ENCODE measurements around the gene PRKAG2. TPM values are rescaled to one million over a fixed set of nuclear protein-coding genes. Genes with fewer than 3 reads are reported as not detected.

PRKAG2 gene
- total and polyA plus RNA-seq, 2 of the 8 experiments (the other 6 are each of a cell fraction or from before 2014, with no cell fraction given): 7.5 to 18.1 TPM

DNA sequence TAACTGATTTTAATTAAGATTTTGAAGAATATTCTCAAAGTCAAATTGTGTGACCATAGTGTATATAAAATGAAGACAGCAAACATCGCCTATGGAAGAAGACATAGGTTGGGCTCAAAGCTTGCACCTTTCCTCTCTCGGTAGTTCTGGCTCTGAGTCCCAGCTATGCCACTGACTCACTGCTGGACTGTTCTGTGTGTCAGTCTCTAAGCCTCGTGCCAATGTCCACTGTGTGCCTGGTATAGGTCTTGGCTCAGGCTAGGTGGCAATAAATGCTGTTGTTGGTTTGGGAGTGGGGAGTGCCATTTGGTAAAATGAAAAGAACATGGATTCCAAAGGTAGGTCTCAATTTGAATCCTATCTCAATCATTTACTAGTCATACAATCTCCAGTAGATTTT is 219.7 kb downstream of the PRKAG2 start:
- TF ChIP-seq HDAC2 (IDR thresholded peaks at IDR 0.05; ENCODE audit: borderline replicate concordance in 1 of 2, low read depth in 2 of 2, low read length in 2 of 2) (no peak), SIX5 (IDR thresholded peaks at IDR 0.05; ENCODE audit: low read depth, low read length) (no peak)
- TF ChIP-seq, protein P1, sequence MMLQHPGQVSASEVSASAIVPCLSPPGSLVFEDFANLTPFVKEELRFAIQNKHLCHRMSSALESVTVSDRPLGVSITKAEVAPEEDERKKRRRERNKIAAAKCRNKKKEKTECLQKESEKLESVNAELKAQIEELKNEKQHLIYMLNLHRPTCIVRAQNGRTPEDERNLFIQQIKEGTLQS (IDR thresholded peaks at IDR 0.05; ENCODE audit: insufficient read depth, low read depth, low read length): no peak
- DNase-seq (ENCODE audit: low read depth in 1 of 2, low spot score in 2 of 2) (no peak), FAIRE-seq (no peak)
- Histone ChIP-seq H3K79me2 (ENCODE audit: control insufficient read depth in 1 of 2, insufficient read depth in 2 of 2, low read length in 2 of 2) (no peaks in the 10 kb centered on the region), H3K27ac (ENCODE audit: low read depth, low read length) (no peak overlapping the region), H2BK15ac (ENCODE audit: low read length) (no peak overlapping the region), H3K36me3 (ENCODE audit: control insufficient read depth in 2 of 4, insufficient read depth in 4 of 4, low read length in 3 of 4) (no peaks in the 10 kb centered on the region), H3K4me3 (ENCODE audit: extremely low read depth in 1 of 4, insufficient read depth in 2 of 4, low read depth in 3 of 4, low read length in 4 of 4) (no peak overlapping the region), H2BK20ac (ENCODE audit: low read length) (no peak overlapping the region), H4K20me1 (replicated peaks in 1 of 2; ENCODE audit: control insufficient read depth in 1 of 2, insufficient read depth in 2 of 2, low read length in 2 of 2) (no peaks in the 10 kb centered on the region), H4K8ac (ENCODE audit: extremely low read depth, insufficient read depth, low read length) (no peak overlapping the region), H3K79me1 (ENCODE audit: low read depth, low read length) (no peaks in the 10 kb centered on the region), H2AFZ (ENCODE audit: low read length) (no peak overlapping the region), H2BK5ac (ENCODE audit: low read depth, low read length) (no peak overlapping the region), H3K9ac (replicated peaks in 1 of 4; ENCODE audit: extremely low read depth in 1 of 4, low read depth in 3 of 4, low read length in 3 of 4) (no peak overlapping the region), H2BK120ac (replicated peaks; ENCODE audit: low read depth, low read length) (no peak overlapping the region), H3K23ac (ENCODE audit: insufficient read length) (no peak overlapping the region), H3K4me2 (ENCODE audit: insufficient read depth in 1 of 2, low read depth in 2 of 2, low read length in 2 of 2) (no peak overlapping the region), H2AK5ac (ENCODE audit: low read depth, low read length) (no peak overlapping the region), H3K27me3 (replicated peaks in 1 of 4; ENCODE audit: control insufficient read depth in 3 of 4, extremely low read depth in 1 of 4, insufficient read depth in 3 of 4, low read length in 3 of 4) (no peaks in the 10 kb centered on the region), H3K4ac (replicated peaks; ENCODE audit: insufficient read length, low read depth, low read length) (no peak overlapping the region), H4K91ac (replicated peaks; ENCODE audit: insufficient read length, low read length) (peak overlapping the region; percentile 19), H3K14ac (ENCODE audit: insufficient read length) (no peak overlapping the region), H3K18ac (ENCODE audit: extremely low read depth, low read length) (no peak overlapping the region), H4K5ac (ENCODE audit: insufficient read length, low read depth, low read length) (no peak overlapping the region), H3K4me1 (replicated peaks in 1 of 4; ENCODE audit: control insufficient read depth in 3 of 4, insufficient read depth in 4 of 4, low read length in 3 of 4) (no peaks in the 10 kb centered on the region; a peak in 1 of 7 replicates), H3K9me3 (ENCODE audit: insufficient read depth in 2 of 2, low read depth in 1 of 2, low read length in 1 of 2) (no peaks in the 10 kb centered on the region), H3K23me2 (ENCODE audit: low read depth, low read length) (no peaks in the 10 kb centered on the region), H2BK12ac (ENCODE audit: low read depth, low read length) (no peak overlapping the region), H3K56ac (replicated peaks; ENCODE audit: insufficient read length, low read depth, low read length) (no peak overlapping the region)
- ChIA-PET POLR2A (ENCODE audit: partially characterized antibody) (no interaction called here), CTCF (ENCODE audit: partially characterized antibody) (interaction anchor here (0.6 to 1.2 kb wide), 2 partner anchors 50 to 137 kb away, joined by 3 read pairs; no protein-coding TSS in a partner anchor)
- 89% methylated on average over 3 of the region's 3 CpGs; no CpG with 5 or more reads in 1 of the 2 experiments for whole genome bisulfite sequencing, 2 experiments (ENCODE audit: extremely low coverage in 1 of 2, insufficient coverage in 1 of 2, insufficient read length in 1 of 2, insufficient replicate concordance in 2 of 2, low coverage in 1 of 2, low lambda C conversion rate in 2 of 2, missing lambda C conversion rate in 1 of 2)

Data from H1 (cell line).